IMR-90 (cell line): ENCODE data around the gene DNM1. TPM values are rescaled to one million over a fixed set of nuclear protein-coding genes. Genes with fewer than 3 reads are reported as not detected.

Source experiments
- ATAC-seq: fragments of 200-7000 bp; cut with Tn5 transposase; 2 replicates; pipeline ENCODE4 v1.9.1; 2020; ENCODE audit warnings: low read depth, mild to moderate bottlenecking, moderate library complexity
- BruUV-seq: library from RNA; stranded (reverse); fragments of 400-500 nt; replicated peaks from 2 replicates; lab custom pipeline; 2021; lab: Mats Ljungman, UMichigan
- CTCF ChIA-PET: fragments of 300-600 bp; formaldehyde crosslinking; extraction: SDS; loops from one replicate; lab custom pipeline; 2021; ENCODE audit warnings: antibody characterized with exemption; lab: Yijun Ruan, JAX
- POLR2A ChIA-PET: fragments of 300-600 bp; sonication (Branson Sonifier 250); formaldehyde crosslinking; loops from one replicate; lab custom pipeline; 2022; ENCODE audit warnings: antibody characterized with exemption; ENCODE audit not compliant: unreplicated experiment; lab: Charles Lee
- DNase-seq: peaks from one replicate; pipeline ENCODE4 v3.0.0; 2013
- H2AFZ ChIP-seq: replicated peaks from 2 replicates; pipeline ENCODE3; 2013; ENCODE audit warnings: low read length, mild to moderate bottlenecking; ENCODE audit not compliant: poor library complexity
- H2AK5ac ChIP-seq: 2 replicates; pipeline ENCODE4 v1.6.1; 2013; ENCODE audit warnings: low read depth, low read length, inconsistent platforms
- H2AK9ac ChIP-seq: replicated peaks from 2 replicates; pipeline ENCODE3; 2013; ENCODE audit warnings: mild to moderate bottlenecking, low read depth, low read length, moderate library complexity; ENCODE audit not compliant: poor library complexity
- H2BK120ac ChIP-seq: 2 replicates; pipeline ENCODE4 v1.6.1; 2013; ENCODE audit warnings: low read depth, low read length, inconsistent platforms
- H2BK15ac ChIP-seq: 3 replicates; pipeline ENCODE4 v1.6.1; 2013; ENCODE audit warnings: low read depth, low read length, inconsistent platforms
- H2BK20ac ChIP-seq: 2 replicates; pipeline ENCODE4 v1.6.1; 2013; ENCODE audit warnings: low read depth, mild to moderate bottlenecking, inconsistent platforms, low read length, moderate library complexity
- H2BK5ac ChIP-seq: 2 replicates; pipeline ENCODE4 v1.6.1; 2013; ENCODE audit warnings: mild to moderate bottlenecking, low read depth, low read length, inconsistent platforms; ENCODE audit not compliant: poor library complexity, severe bottlenecking
- H3K14ac ChIP-seq: replicated peaks from 2 replicates; pipeline ENCODE4 v1.6.1; 2013; ENCODE audit warnings: low read depth, low read length, inconsistent platforms
- H3K18ac ChIP-seq: 2 replicates; pipeline ENCODE4 v1.6.1; 2013; ENCODE audit warnings: low read depth, low read length, control low read depth
- H3K23ac ChIP-seq: 2 replicates; pipeline ENCODE4 v1.6.1; 2013; ENCODE audit warnings: low read depth, low read length, inconsistent platforms
- H3K27ac ChIP-seq: 2 replicates; pipeline ENCODE4 v1.5.1; 2013; ENCODE audit warnings: mild to moderate bottlenecking, control low read depth, low read length; ENCODE audit not compliant: insufficient read depth
- H3K27me3 ChIP-seq: 2 replicates; pipeline ENCODE4 v1.6.1; 2013; ENCODE audit warnings: low read length; ENCODE audit not compliant: control insufficient read depth, insufficient read depth
- H3K36me3 ChIP-seq: 2 replicates; pipeline ENCODE4 v1.6.1; 2013; ENCODE audit warnings: low read length, mixed read lengths; ENCODE audit not compliant: control insufficient read depth, insufficient read depth
- H3K4ac ChIP-seq: 2 replicates; pipeline ENCODE4 v1.6.1; 2013; ENCODE audit warnings: low read depth, low read length, inconsistent platforms
- H3K4me1 ChIP-seq: 2 replicates; pipeline ENCODE4 v1.6.1; 2013; ENCODE audit warnings: low read length, mixed read lengths; ENCODE audit not compliant: control insufficient read depth, insufficient read depth
- H3K4me2 ChIP-seq: 2 replicates; pipeline ENCODE4 v1.6.1; 2013; ENCODE audit warnings: low read depth, mild to moderate bottlenecking, control low read depth, low read length, moderate library complexity
- H3K4me3 ChIP-seq: 2 replicates; pipeline ENCODE4 v1.5.1; 2013; ENCODE audit warnings: low read depth, mild to moderate bottlenecking, control low read depth, low read length, moderate library complexity; ENCODE audit not compliant: insufficient read depth
- H3K56ac ChIP-seq: 2 replicates; pipeline ENCODE4 v1.6.1; 2013; ENCODE audit warnings: low read length, inconsistent platforms; ENCODE audit not compliant: insufficient read depth; ENCODE audit errors: extremely low read depth
- H3K79me1 ChIP-seq, 2 experiments: 2 replicates each; pipeline ENCODE4 v1.6.1; 2013; ENCODE audit warnings: low read length in 2 of 2, inconsistent platforms in 1 of 2, low read depth in 1 of 2
- H3K9ac ChIP-seq: 2 replicates; pipeline ENCODE4 v1.6.1; 2013; ENCODE audit warnings: low read depth, low read length, control low read depth
- H3K9me1 ChIP-seq: 2 replicates; pipeline ENCODE4 v1.6.1; 2013; ENCODE audit warnings: low read length, inconsistent platforms; ENCODE audit not compliant: insufficient read depth
- H3K9me3 ChIP-seq: 2 replicates; pipeline ENCODE4 v1.6.1; 2013; ENCODE audit warnings: low read length; ENCODE audit not compliant: control insufficient read depth, insufficient read depth
- H4K20me1 ChIP-seq: 2 replicates; pipeline ENCODE4 v1.6.1; 2013; ENCODE audit warnings: low read length, inconsistent platforms; ENCODE audit not compliant: insufficient read depth
- H4K5ac ChIP-seq: 2 replicates; pipeline ENCODE4 v1.6.1; 2013; ENCODE audit warnings: mild to moderate bottlenecking, low read depth, low read length, control low read depth
- H4K8ac ChIP-seq, 2 experiments: 2 replicates each; pipeline ENCODE4 v1.6.1; 2013; ENCODE audit warnings: low read depth in 2 of 2, low read length in 2 of 2, control low read depth in 1 of 2, inconsistent platforms in 1 of 2
- H4K91ac ChIP-seq: 2 replicates; pipeline ENCODE4 v1.6.1; 2013; ENCODE audit warnings: low read depth, low read length, inconsistent platforms; ENCODE audit not compliant: insufficient read depth
- BHLHE40 ChIP-seq: fragments of 150-350 bp; IDR thresholded peaks from 2 replicates; pipeline ENCODE4 v1.6.1; 2016; ENCODE audit warnings: mild to moderate bottlenecking, low read depth, low read length
- MAFK ChIP-seq: IDR thresholded peaks from 2 replicates; pipeline ENCODE4 v1.6.1; 2012; ENCODE audit warnings: low read depth, low read length, improper control_type of control experiment
- MAZ ChIP-seq: IDR thresholded peaks from 2 replicates; pipeline ENCODE4 v1.6.1; 2012; ENCODE audit warnings: low read depth, mild to moderate bottlenecking, low read length, improper control_type of control experiment, moderate library complexity, borderline replicate concordance
- WGBS, 2 experiments: methylation state at CpG; one replicate each; pipeline versions ENCODE4 v1.1.5 to v1.1.7; 2013; ENCODE audit warnings: missing lambda C conversion rate in 2 of 2; ENCODE audit not compliant: insufficient read length in 1 of 2; ENCODE audit errors: extremely low coverage in 2 of 2; 5-methylcytosine and 5-hydroxymethylcytosine counted together
- dilution Hi-C: fragments of 300-500 bp; cut with HindIII; formaldehyde crosslinking; loops from one replicate; pipeline ENCODE4 v1.14.3; 2018; ENCODE audit warnings: low sequenced_read_pairs; ENCODE audit not compliant: unreplicated experiment
- in situ Hi-C: fragments of 300-500 bp; cut with MboI; formaldehyde crosslinking; loops from 3 replicates; pipeline ENCODE4 v1.14.3; 2019; ENCODE audit warnings: low sequenced_read_pairs, inconsistent platforms, mixed read lengths
- intact Hi-C: fragments of 100-400 bp; cut with micrococcal nuclease; formaldehyde crosslinking; loops from 2 replicates; pipeline ENCODE4 v1.10.0; 2022
- polyA plus RNA-seq, 3 experiments: library from polyadenylated mRNA; depleted of rRNA; stranded (reverse); fragments of >200 nt; gene quantifications; 2 replicates each; pipeline ENCODE4 v1.2.3, GENCODE V29; 2012; ENCODE audit warnings: low replicate concordance in 1 of 3
- total RNA-seq: library from RNA; depleted of rRNA; stranded (reverse); fragments of >200 nt; gene quantifications from 2 replicates; pipeline ENCODE4 v1.2.3, GENCODE V29; 2012

The DNM1 gene
- total and polyA plus RNA-seq, 2 of the 4 experiments (the other 2 are of a cell fraction): 13.6 to 17.7 TPM

DNA sequence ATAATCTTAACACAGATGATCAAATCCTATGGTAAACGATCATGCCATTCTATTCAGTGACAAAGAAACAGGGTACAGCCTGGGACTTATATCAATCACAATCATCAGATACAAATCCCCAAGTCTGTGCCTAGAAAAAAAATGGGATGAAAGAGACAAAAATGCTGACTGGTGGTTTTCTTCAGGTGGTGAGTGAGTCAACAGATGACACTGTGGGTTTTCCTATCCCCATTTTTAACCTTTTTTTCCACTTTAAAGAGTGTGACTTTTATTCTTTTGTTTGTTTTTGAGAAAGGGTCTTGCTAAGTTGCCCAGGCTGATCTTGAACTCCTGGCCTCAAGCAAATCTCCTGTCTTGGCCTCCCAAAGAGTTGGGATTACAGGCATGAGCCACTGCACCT, 15.0 kb upstream of the DNM1 start:
- dilution Hi-C loops (no loop called here), intact Hi-C loops (no loop called here)

More for the DNA sequence above, 15.0 kb upstream of the DNM1 start:
- peaks cover 35% of the 10 kb centered on the region for H3K36me3 ChIP-seq
- peaks cover 10% of the 10 kb centered on the region for H3K4me1 ChIP-seq
- H3K4ac ChIP-seq: no peak overlapping the region
- ATAC-seq: no peak
- H3K18ac ChIP-seq: no peak overlapping the region
- no peaks in the 10 kb centered on the region for H4K20me1 ChIP-seq
- H2BK20ac ChIP-seq: no peak overlapping the region
- H3K56ac ChIP-seq: no peak overlapping the region
- no peak overlapping the region for H3K14ac ChIP-seq
- no peak for DNase-seq
- 0 out of 2 replicates have a peak, but pooled peaks cover 7% of the 10 kb centered on the region for H3K9me1 ChIP-seq
- no peak overlapping the region for H2AK5ac ChIP-seq
- no TSS peak for BruUV-seq
- CTCF ChIA-PET: no interaction called here
- no CpG with 5 or more reads among the region's 1 CpG for WGBS, 2 experiments
- H2BK5ac ChIP-seq: no peak overlapping the region
- in situ Hi-C loops: no loop called here
- no peak overlapping the region for H4K5ac ChIP-seq
- POLR2A ChIA-PET: interaction anchor here (0.6 kb wide), 1 partner anchor 10 kb away, joined by 3 read pairs; no protein-coding TSS in a partner anchor
- H2BK120ac ChIP-seq: no peak overlapping the region
- no peak overlapping the region for H4K8ac ChIP-seq
- no peaks in the 10 kb centered on the region for H3K9me3 ChIP-seq
- TF ChIP-seq BHLHE40 (no peak), MAZ (no peak), MAFK (peak; percentile 97)
- no peak overlapping the region for H2AK9ac ChIP-seq
- no peak overlapping the region for H2AFZ ChIP-seq
- no peak overlapping the region for H3K27ac ChIP-seq
- no peak overlapping the region for H3K9ac ChIP-seq
- no peak overlapping the region for H3K4me3 ChIP-seq
- H2BK15ac ChIP-seq: no peak overlapping the region
- H3K23ac ChIP-seq: no peak overlapping the region
- no peak overlapping the region for H3K4me2 ChIP-seq
- H4K91ac ChIP-seq: no peak overlapping the region
- H3K27me3 ChIP-seq: no peaks in the 10 kb centered on the region
- peaks cover 20 to 47% of the 10 kb centered on the region in 2 experiments for H3K79me1 ChIP-seq
